Sigmoid colon (tissue), 7 donors: ENCODE data around the gene ARHGAP35. TPM values are rescaled to one million over a fixed set of nuclear protein-coding genes. Genes with fewer than 3 reads are reported as not detected.
A peak's percentile ranks its signal among the peaks of the same experiment; 100 is the strongest.

Source experiments
- DNase-seq: peaks from one replicate; pipeline ENCODE4 v3.0.0-alpha.2; 2019
- H3K27ac ChIP-seq, 4 donors: fragments of 200-600 bp; sonication (generic); one replicate each; pipeline ENCODE4 v1.5.1; 2016 to 2019; ENCODE audit warnings: mild to moderate bottlenecking in 1 of 4
- H3K27me3 ChIP-seq, 3 donors: fragments of 200-600 bp; sonication (generic); one replicate each; pipeline ENCODE4 v1.5.1; 2019; ENCODE audit warnings: mild to moderate bottlenecking in 1 of 3
- H3K36me3 ChIP-seq, 4 donors: fragments of 200-600 bp; sonication (generic); one replicate each; pipeline ENCODE4 v1.5.1; 2016 to 2019
- H3K4me1 ChIP-seq, 4 donors: fragments of 200-600 bp; sonication (generic); one replicate each; pipeline ENCODE4 v1.5.1; 2017 to 2019
- H3K4me3 ChIP-seq, 4 donors: fragments of 200-600 bp; sonication (generic); one replicate each; pipeline ENCODE4 v1.5.1; 2017 to 2019; ENCODE audit warnings: mild to moderate bottlenecking in 2 of 4, moderate library complexity in 1 of 4
- H3K9me3 ChIP-seq, 4 donors: fragments of 200-600 bp in 3 of 4; sonication (generic) in 3 of 4; one replicate each; pipeline versions ENCODE4 v1.5.1 to v1.6.1; 2013 to 2019
- CTCF ChIP-seq, 4 experiments: fragments of 450-650 bp in 3 of 4; fragments of 200-600 bp in 1 of 4; IDR thresholded peaks; one replicate each; pipeline ENCODE4 v1.5.1; 2016 to 2019; ENCODE audit warnings: antibody characterized with exemption in 4 of 4, mild to moderate bottlenecking in 3 of 4, moderate library complexity in 2 of 4
- EP300 ChIP-seq, 4 donors: sonication (generic); formaldehyde crosslinking; IDR thresholded peaks; one replicate each; pipeline ENCODE4 v1.6.1; 2017; ENCODE audit warnings: antibody characterized with exemption in 4 of 4
- POLR2A ChIP-seq, 2 donors: fragments of 450-650 bp; IDR thresholded peaks; one replicate each; pipeline ENCODE4 v1.6.1; 2016; ENCODE audit warnings: antibody characterized with exemption in 2 of 2, mild to moderate bottlenecking in 2 of 2, moderate library complexity in 2 of 2
- POLR2AphosphoS5 ChIP-seq, 4 donors: sonication (generic); formaldehyde crosslinking; IDR thresholded peaks; one replicate each; pipeline ENCODE4 v1.6.1; 2017; ENCODE audit warnings: antibody characterized with exemption in 4 of 4
- WGBS, 2 donors: extraction: QIAGEN DNeasy Blood & Tissue Kit; methylation state at CpG; one replicate each; pipeline ENCODE4 v1.1.7; 2013; 5-methylcytosine and 5-hydroxymethylcytosine counted together
- intact Hi-C: fragments of 100-400 bp; cut with DNase I; formaldehyde crosslinking; loops from one replicate; pipeline ENCODE4 v1.15.1; 2023
- polyA plus RNA-seq, 3 donors: library from polyadenylated mRNA; stranded (reverse); fragments of 200-250 nt; gene quantifications; one replicate each; pipeline ENCODE4 v1.2.3, GENCODE V29; 2013
- total RNA-seq, 4 donors: library from RNA; depleted of rRNA; stranded (reverse); fragments of >200 nt; gene quantifications; one replicate each; pipeline ENCODE4 v1.1.0, GENCODE V29; 2016
- donor health status: healthy with polysubstance abuse.
- donor health status: Bipolar disorder and iron deficiency.
- donor health status: healthy.

ARHGAP35 gene
- total and polyA plus RNA-seq, 7 donors = 11.4 to 55.7 (median 35.6) TPM

GRCh38 chr19:46904114-46905060, 43.6 kb downstream of the ARHGAP35 start:
- Histone ChIP-seq H3K27me3 (no peaks in the 10 kb centered on the region), H3K4me3 (no peak overlapping the region), H3K9me3 (no peaks in the 10 kb centered on the region), H3K4me1 (peaks cover 0 to 54% (median 27%) of the 10 kb centered on the region in 4 donors), H3K27ac (peak overlapping the region; percentile 15 to 51 (median 39)), H3K36me3 (no peaks in the 10 kb centered on the region)
- TF ChIP-seq CTCF (IDR thresholded peaks at IDR 0.05) = no peak
- no peak for TF ChIP-seq POLR2A (IDR thresholded peaks at IDR 0.05)
- TF ChIP-seq EP300 (IDR thresholded peaks at IDR 0.05) = no peak
- TF ChIP-seq POLR2AphosphoS5 (IDR thresholded peaks at IDR 0.05) = no peak
- intact Hi-C loops = no loop called here
- peak; percentile 72 for DNase-seq
- 84 to 87% methylated on average over 16 of the region's 16 CpGs for WGBS, 2 donors

GRCh38 chr19:46906221-46906620, 45.4 kb downstream of the ARHGAP35 start:
- TF ChIP-seq EP300 (IDR thresholded peaks at IDR 0.05) (no peak), POLR2A (IDR thresholded peaks at IDR 0.05) (no peak), POLR2AphosphoS5 (IDR thresholded peaks at IDR 0.05) (no peak), CTCF (IDR thresholded peaks at IDR 0.05) (no peak)
- 91 to 95% methylated on average over 2 of the region's 2 CpGs for WGBS, 2 donors
- Histone ChIP-seq H3K27ac (no peak overlapping the region), H3K4me3 (no peak overlapping the region), H3K27me3 (no peaks in the 10 kb centered on the region), H3K36me3 (no peaks in the 10 kb centered on the region), H3K9me3 (no peaks in the 10 kb centered on the region), H3K4me1 (peaks cover 0 to 55% (median 27%) of the 10 kb centered on the region in 4 donors)
- intact Hi-C loops = no loop called here
- DNase-seq = no peak

DNA sequence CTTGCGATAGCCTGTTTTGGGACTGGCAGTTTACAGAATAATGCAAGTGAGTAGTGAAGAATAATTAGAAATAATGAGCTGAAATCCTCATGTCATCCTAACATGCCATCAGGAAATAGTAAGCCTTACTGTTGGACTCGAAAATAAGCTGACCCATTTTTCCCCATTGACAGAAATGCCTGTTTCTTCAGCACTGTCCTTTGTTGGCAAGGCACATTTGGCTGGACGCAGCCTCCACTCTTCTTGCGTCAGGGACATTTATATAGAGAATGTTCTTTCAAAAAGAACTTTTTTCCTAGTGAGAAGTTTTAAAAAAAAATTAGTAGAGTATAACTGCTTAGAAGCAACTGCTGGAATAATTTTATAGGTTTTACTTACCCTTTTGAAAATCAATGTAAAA, 47.1 kb downstream of the ARHGAP35 start:
- Histone ChIP-seq H3K4me3 (no peak overlapping the region), H3K4me1 (peaks cover 0 to 53% (median 21%) of the 10 kb centered on the region in 4 donors), H3K27me3 (no peaks in the 10 kb centered on the region), H3K36me3 (no peaks in the 10 kb centered on the region), H3K27ac (peak overlapping the region in 3 of 4 donors; percentile 6 to 28 (median 22)), H3K9me3 (no peaks in the 10 kb centered on the region)
- DNase-seq = peak; percentile 80
- intact Hi-C loops = no loop called here
- WGBS, 2 donors = 84 to 90% methylated on average over 4 of the region's 4 CpGs
- TF ChIP-seq POLR2AphosphoS5 (IDR thresholded peaks at IDR 0.05) = peak in 1 of 4 donors; percentile 8
- no peak for TF ChIP-seq EP300 (IDR thresholded peaks at IDR 0.05)

- WGBS, 2 donors = 94 to 97% methylated on average over 4 of the region's 4 CpGs
- no peak overlapping the region for H3K27ac ChIP-seq
- no peaks in the 10 kb centered on the region for H3K27me3 ChIP-seq
- H3K9me3 ChIP-seq = no peaks in the 10 kb centered on the region
- intact Hi-C loops = no loop called here
- no peak for TF ChIP-seq EP300 (IDR thresholded peaks at IDR 0.05)
- no peak for TF ChIP-seq CTCF (IDR thresholded peaks at IDR 0.05)
- no peak for TF ChIP-seq POLR2AphosphoS5 (IDR thresholded peaks at IDR 0.05)
- no peak for TF ChIP-seq POLR2A (IDR thresholded peaks at IDR 0.05)
- no peaks in the 10 kb centered on the region for H3K36me3 ChIP-seq
- peaks cover 0 to 54% (median 30%) of the 10 kb centered on the region in 4 donors for H3K4me1 ChIP-seq
- H3K4me3 ChIP-seq = no peak overlapping the region
- DNase-seq = no peak
These were observed 48.6 kb downstream of the ARHGAP35 start for GRCh38 chr19:46909356-46909755.

Other genes starting within 250 kb of the ARHGAP35 start
- gene PTGIR, start 235.9 kb upstream of the ARHGAP35 start, total RNA-seq = 1 to 10 TPM; 2.0 to 5.8 (median 3.5) TPM
- gene PTGIR, start 235.9 kb upstream of the ARHGAP35 start, polyA plus RNA-seq = 1 to 10 TPM in 1 of 3 donors, under 1 TPM in 1, not detected in 1; 0.60 to 4.4 TPM
- gene GNG8, start 224.8 kb upstream of the ARHGAP35 start, total RNA-seq = not detected
- not detected for gene GNG8, start 224.8 kb upstream of the ARHGAP35 start, polyA plus RNA-seq
- gene DACT3, start 199.8 kb upstream of the ARHGAP35 start, total RNA-seq = 10 to 100 TPM; 23.7 to 87.2 (median 48.6) TPM
- gene DACT3, start 199.8 kb upstream of the ARHGAP35 start, polyA plus RNA-seq = 1 to 10 TPM in 2 of 3 donors, under 1 TPM in 1; 0.46 to 2.9 (median 1.8) TPM
- gene PRKD2, start 143.9 kb upstream of the ARHGAP35 start, total RNA-seq = 10 to 100 TPM; 14.7 to 33.8 (median 16.7) TPM
- gene PRKD2, start 143.9 kb upstream of the ARHGAP35 start, polyA plus RNA-seq = 10 to 100 TPM; 18.6 to 51.7 (median 32.6) TPM
- gene FKRP, start 114.9 kb upstream of the ARHGAP35 start, total RNA-seq = 10 to 100 TPM; 15.0 to 31.0 (median 15.7) TPM
- gene FKRP, start 114.9 kb upstream of the ARHGAP35 start, polyA plus RNA-seq = 10 to 100 TPM in 1 of 3 donors, 1 to 10 TPM in 2; 1.4 to 11.9 (median 3.6) TPM
- 10 to 100 TPM; 42.5 to 62.6 (median 49.7) TPM for gene STRN4, start 114.5 kb upstream of the ARHGAP35 start, total RNA-seq
- 10 to 100 TPM; 45.0 to 63.4 (median 51.8) TPM for gene STRN4, start 114.5 kb upstream of the ARHGAP35 start, polyA plus RNA-seq
- gene SLC1A5, start 72.4 kb upstream of the ARHGAP35 start, total RNA-seq = 10 to 100 TPM; 21.8 to 28.8 (median 24.8) TPM
- 100 to 1,000 TPM in 1 of 3 donors, 10 to 100 TPM in 2; 24.7 to 122 (median 30.6) TPM for gene SLC1A5, start 72.4 kb upstream of the ARHGAP35 start, polyA plus RNA-seq
- gene AP2S1, start 10.2 kb upstream of the ARHGAP35 start, total RNA-seq = 10 to 100 TPM; 52.4 to 84.3 (median 73.0) TPM
- gene AP2S1, start 10.2 kb upstream of the ARHGAP35 start, polyA plus RNA-seq = 100 to 1,000 TPM; 139 to 167 (median 163) TPM
- 1 to 10 TPM in 1 of 4 donors, under 1 TPM in 1, not detected in 2; 0.28 to 1.4 TPM for gene NPAS1, start 158.8 kb downstream of the ARHGAP35 start, total RNA-seq
- under 1 TPM in 2 of 3 donors, not detected in 1; 0.77 to 0.92 TPM for gene NPAS1, start 158.8 kb downstream of the ARHGAP35 start, polyA plus RNA-seq
- gene TMEM160, start 187.6 kb downstream of the ARHGAP35 start, total RNA-seq = 10 to 100 TPM; 19.9 to 33.2 (median 23.8) TPM
- 10 to 100 TPM in 1 of 3 donors, 1 to 10 TPM in 2; 3.0 to 14.5 (median 4.6) TPM for gene TMEM160, start 187.6 kb downstream of the ARHGAP35 start, polyA plus RNA-seq